BJ (cell line): ENCODE data around the gene ZNF30. TPM values are rescaled to one million over a fixed set of nuclear protein-coding genes. Genes with fewer than 3 reads are reported as not detected.

Source experiments
- CTCF ChIA-PET: fragments of 350-600 bp; formaldehyde crosslinking; extraction: SDS; loops from one replicate; lab custom pipeline; 2021; ENCODE audit warnings: antibody characterized with exemption, inconsistent platforms; lab: Yijun Ruan, JAX
- POLR2A ChIA-PET: fragments of 300-600 bp; sonication (Branson Sonifier 250); formaldehyde crosslinking; extraction: SDS; loops from one replicate; lab custom pipeline; 2021; ENCODE audit warnings: antibody characterized with exemption; lab: Charles Lee
- DNase-seq: peaks from one replicate; pipeline ENCODE4 v3.0.0-alpha.2; 2011; ENCODE audit warnings: low read depth
- H3K27me3 ChIP-seq: 2 replicates; pipeline ENCODE4 v1.6.0; 2011; ENCODE audit warnings: low read length; ENCODE audit not compliant: control insufficient read depth, insufficient read depth
- H3K36me3 ChIP-seq: 2 replicates; pipeline ENCODE4 v1.5.1; 2011; ENCODE audit warnings: low read length; ENCODE audit not compliant: control insufficient read depth, insufficient read depth
- H3K4me3 ChIP-seq: 2 replicates; pipeline ENCODE4 v1.5.1; 2011; ENCODE audit warnings: low read depth, mild to moderate bottlenecking, control low read depth, low read length
- CTCF ChIP-seq: IDR thresholded peaks from 2 replicates; pipeline ENCODE4 v1.5.1; 2011; ENCODE audit warnings: low read depth, mild to moderate bottlenecking, control low read depth, inconsistent platforms, low read length, moderate library complexity; ENCODE audit not compliant: insufficient read depth
- polyA plus RNA-seq: library from polyadenylated mRNA; depleted of rRNA; stranded (reverse); fragments of >200 nt; gene quantifications from 2 replicates; pipeline ENCODE4 v1.2.3, GENCODE V29; 2011

ZNF30 gene
- polyA plus RNA-seq, 1 experiment: 1.1 TPM

GRCh38 chr19:34943861-34944573 lies 17.3 kb downstream of the ZNF30 start:
- CTCF ChIA-PET: no interaction called here
- H3K4me3 ChIP-seq: no peak overlapping the region

DNA sequence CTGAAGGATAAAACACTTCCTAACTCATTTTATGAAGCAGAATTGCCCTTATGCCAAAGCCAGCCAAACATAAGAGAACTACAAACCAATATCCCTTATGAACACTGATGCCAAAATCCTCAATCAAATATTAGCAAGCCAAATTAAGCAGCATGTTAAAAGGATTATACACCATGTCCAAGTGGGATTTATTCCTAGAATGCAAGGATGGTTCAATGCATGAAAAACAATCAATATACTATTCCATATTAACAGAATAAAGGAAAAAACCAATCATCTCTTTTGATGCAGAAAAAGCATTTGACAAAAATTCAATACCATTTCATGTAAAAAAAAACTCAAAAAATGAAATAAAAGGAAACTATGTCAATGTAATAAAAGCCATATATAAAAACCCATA lies 26.4 kb downstream of the ZNF30 start:
- H3K4me3 ChIP-seq: no peak overlapping the region
- H3K27me3 ChIP-seq: no peaks in the 10 kb centered on the region
- no peak for TF ChIP-seq CTCF
- H3K36me3 ChIP-seq: peaks cover 8% of the 10 kb centered on the region
- POLR2A ChIA-PET: no interaction called here
- DNase-seq: no peak
- CTCF ChIA-PET: no interaction called here

More at GRCh38 chr19:34943861-34944573, 17.3 kb downstream of the ZNF30 start:
- H3K27me3 ChIP-seq: no peaks in the 10 kb centered on the region
- H3K36me3 ChIP-seq: peaks cover 1% of the 10 kb centered on the region; the same call in 1 of the 2 replicates
- DNase-seq: no peak
- POLR2A ChIA-PET: no interaction called here
- TF ChIP-seq CTCF: no peak

DNA sequence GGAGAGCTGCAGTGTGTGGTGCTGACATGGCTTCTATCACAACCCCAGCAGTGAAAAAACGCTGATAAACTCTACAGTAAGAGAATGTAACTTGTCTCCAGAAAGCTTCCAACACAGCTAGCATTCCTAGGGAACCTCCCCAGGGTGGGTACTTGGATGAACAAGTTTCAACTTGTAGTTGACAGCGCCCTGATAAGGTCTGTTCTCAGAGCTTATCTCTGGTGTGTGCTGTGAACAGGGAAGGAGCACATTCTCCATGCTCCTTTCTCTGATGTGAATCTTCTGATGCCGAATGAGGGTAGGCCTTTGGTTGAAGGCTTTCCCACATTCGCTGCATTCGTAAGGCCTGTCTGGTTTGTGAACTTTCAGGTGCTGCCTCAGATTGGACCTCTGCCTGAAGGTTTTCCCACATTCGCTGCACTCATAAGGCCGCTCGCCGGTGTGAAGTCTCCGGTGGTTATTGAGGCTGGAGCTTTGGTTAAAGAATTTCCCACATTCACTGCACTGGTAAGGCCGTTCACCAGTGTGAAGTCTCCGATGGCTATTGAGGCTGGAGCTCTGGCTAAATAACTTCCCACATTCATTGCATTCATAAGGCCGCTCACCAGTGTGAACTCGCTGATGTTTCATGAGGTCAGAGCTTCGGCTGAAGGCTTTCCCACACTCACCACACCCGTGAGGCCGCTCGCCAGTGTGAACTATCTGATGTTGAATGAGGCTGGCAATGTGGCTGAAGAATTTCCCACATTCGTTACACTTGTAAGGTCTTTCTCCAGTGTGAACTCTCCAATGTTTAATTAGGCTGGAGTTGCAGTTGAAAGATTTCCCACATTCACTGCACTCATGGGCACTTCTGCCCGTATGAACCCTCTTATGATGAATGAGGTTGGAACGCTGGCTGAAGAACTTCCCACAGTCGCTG lies 31.4 kb downstream of the ZNF30 start:
- TF ChIP-seq CTCF: no peak
- CTCF ChIA-PET: interaction anchor here (1.0 kb wide), 1 partner anchor 15 kb away, joined by 3 read pairs; no protein-coding TSS in a partner anchor
- H3K4me3 ChIP-seq: no peak overlapping the region

GRCh38 chr19:34959021-34959420 lies 32.3 kb downstream of the ZNF30 start:
- no peak for DNase-seq
- peaks cover 20% of the 10 kb centered on the region for H3K36me3 ChIP-seq
- no peaks in the 10 kb centered on the region for H3K27me3 ChIP-seq
- ChIA-PET POLR2A (no interaction called here), CTCF (interaction anchor here (5.8 kb wide), 1 partner anchor 14 kb away, joined by 31 read pairs; no protein-coding TSS in a partner anchor)
- no peak overlapping the region for H3K4me3 ChIP-seq
- no peak for TF ChIP-seq CTCF

More for the DNA sequence above, 31.4 kb downstream of the ZNF30 start:
- Histone ChIP-seq H3K36me3 (peaks cover 20% of the 10 kb centered on the region), H3K27me3 (no peaks in the 10 kb centered on the region)
- no peak for DNase-seq
- POLR2A ChIA-PET: no interaction called here

- Histone ChIP-seq H3K4me3 (no peak overlapping the region), H3K27me3 (no peaks in the 10 kb centered on the region), H3K36me3 (peaks cover 20% of the 10 kb centered on the region)
- ChIA-PET CTCF (interaction anchor here (0.6 to 5.8 kb wide), 3 partner anchors 12 to 954 kb away, joined by 3 to 31 read pairs (median 3); no protein-coding TSS in a partner anchor), POLR2A (no interaction called here)
- peak; percentile 15 for DNase-seq
- TF ChIP-seq CTCF: no peak
Observed at GRCh38 chr19:34960103-34960805, 33.6 kb downstream of the ZNF30 start.
